Measurements from ENCODE around the gene NMRAL1. TPM values are rescaled to one million over a fixed set of nuclear protein-coding genes. Genes with fewer than 3 reads are reported as not detected.

NMRAL1 gene
- total and polyA plus RNA-seq, 2 experiments from 2014 or later, result 50.7 to 61.7 TPM

GRCh38 chr16:4491898-4492297, 17.5 kb upstream of the NMRAL1 start:
- no peaks in the 10 kb centered on the region for H3K36me3 ChIP-seq (ENCODE audit: insufficient read depth)
- no peak overlapping the region for H3K27ac ChIP-seq (ENCODE audit: low read depth)
- H3K36me3 Mint-ChIP-seq (ENCODE audit: low read depth), result peaks cover 10% of the 10 kb centered on the region
- peaks cover 2% of the 10 kb centered on the region for H3K27me3 Mint-ChIP-seq (ENCODE audit: insufficient read depth, low read depth, poor library complexity)
- no peaks in the 10 kb centered on the region for H3K4me1 Mint-ChIP-seq
- no peak overlapping the region for H3K4me3 Mint-ChIP-seq
- H3K4me3 ChIP-seq, result no peak overlapping the region
- no peak overlapping the region for H3K27ac Mint-ChIP-seq
- DNase-seq (ENCODE audit: low spot score) (no peak), ATAC-seq (no peak)
- no peak for TF ChIP-seq JUNB (IDR thresholded peaks at IDR 0.05; ENCODE audit: unreplicated experiment)
- TF ChIP-seq CTCF (conservative IDR thresholded peaks at IDR 0.05; ENCODE audit: low read depth in 2 of 2), result no peak
- no peak for TF ChIP-seq EZH2 (IDR thresholded peaks at IDR 0.05; ENCODE audit: low read depth, unreplicated experiment)
- no peak for TF ChIP-seq POLR2AphosphoS5 (IDR thresholded peaks at IDR 0.05; ENCODE audit: low read depth)
- TF ChIP-seq CREB1 (CRISPR knock-in tag; IDR thresholded peaks at IDR 0.05; ENCODE audit: low read depth), result no peak
- no peak overlapping the region for H3K4me2 ChIP-seq
- H3F3A ChIP-seq (replicated peaks; ENCODE audit: low read depth), result 0 out of 2 replicates have a peak, but pooled peaks cover 3% of the 10 kb centered on the region
- H3K9me3 Mint-ChIP-seq, result peaks cover 9% of the 10 kb centered on the region; the same call in 2 of the 3 replicates
- no peaks in the 10 kb centered on the region for H3K27me3 ChIP-seq (ENCODE audit: insufficient read depth)
- H3K4me1 ChIP-seq (ENCODE audit: insufficient read depth), result no peaks in the 10 kb centered on the region
- no peaks in the 10 kb centered on the region for H3K9me2 ChIP-seq (ENCODE audit: insufficient read depth)
- H2AFZ ChIP-seq, result no peak overlapping the region
- H3K79me2 ChIP-seq (replicated peaks; ENCODE audit: insufficient read depth), result peaks cover 13% of the 10 kb centered on the region; the same call in 1 of the 2 replicates
- peaks cover 6% of the 10 kb centered on the region; the same call in 1 of the 2 replicates for H4K20me1 ChIP-seq (replicated peaks; ENCODE audit: insufficient read depth)

GRCh38 chr16:4489030-4489429, 14.6 kb upstream of the NMRAL1 start:
- Histone ChIP-seq H2AFZ (no peak overlapping the region), H3K4me3 (no peak overlapping the region), H3K4me1 (ENCODE audit: insufficient read depth) (no peaks in the 10 kb centered on the region), H3K36me3 (ENCODE audit: insufficient read depth) (no peaks in the 10 kb centered on the region), H3K79me2 (replicated peaks; ENCODE audit: insufficient read depth) (peaks cover 10% of the 10 kb centered on the region; the same call in 1 of the 2 replicates), H3K4me2 (no peak overlapping the region), H3K27ac (ENCODE audit: low read depth) (no peak overlapping the region), H3K27me3 (ENCODE audit: insufficient read depth) (no peaks in the 10 kb centered on the region), H4K20me1 (replicated peaks; ENCODE audit: insufficient read depth) (peaks cover 6% of the 10 kb centered on the region; the same call in 1 of the 2 replicates), H3K9me2 (ENCODE audit: insufficient read depth) (no peaks in the 10 kb centered on the region), H3F3A (replicated peaks; ENCODE audit: low read depth) (0 out of 2 replicates have a peak, but pooled peaks cover 3% of the 10 kb centered on the region)
- no peaks in the 10 kb centered on the region for H3K4me1 Mint-ChIP-seq
- H3K36me3 Mint-ChIP-seq (ENCODE audit: low read depth), result peaks cover 7% of the 10 kb centered on the region
- no peaks in the 10 kb centered on the region for H3K27me3 Mint-ChIP-seq (ENCODE audit: insufficient read depth, low read depth, poor library complexity)
- no peak overlapping the region for H3K27ac Mint-ChIP-seq
- DNase-seq (ENCODE audit: low spot score) (no peak), ATAC-seq (no peak)
- TF ChIP-seq JUNB (IDR thresholded peaks at IDR 0.05; ENCODE audit: unreplicated experiment) (no peak), ETS1 (IDR thresholded peaks at IDR 0.05) (no peak), REST (IDR thresholded peaks at IDR 0.05; ENCODE audit: unreplicated experiment) (no peak), ZNF331 (CRISPR knock-in tag; IDR thresholded peaks at IDR 0.05; ENCODE audit: low read depth) (no peak), EZH2 (IDR thresholded peaks at IDR 0.05; ENCODE audit: low read depth, unreplicated experiment) (no peak), EZH2phosphoT487 (IDR thresholded peaks at IDR 0.05; ENCODE audit: unreplicated experiment) (no peak), POLR2AphosphoS5 (IDR thresholded peaks at IDR 0.05; ENCODE audit: low read depth) (no peak), ZNF114 (CRISPR knock-in tag; IDR thresholded peaks at IDR 0.05) (no peak), NANOG (IDR thresholded peaks at IDR 0.05; ENCODE audit: borderline replicate concordance) (no peak), CREB1 (CRISPR knock-in tag; IDR thresholded peaks at IDR 0.05; ENCODE audit: low read depth) (no peak)
- peaks cover 9% of the 10 kb centered on the region; the same call in 2 of the 3 replicates for H3K9me3 Mint-ChIP-seq
- H3K4me3 Mint-ChIP-seq, result no peak overlapping the region

Data from GM23338 (cell line).